H1 (cell line): ENCODE results near the gene TYK2. TPM values are rescaled to one million over a fixed set of nuclear protein-coding genes. Genes with fewer than 3 reads are reported as not detected.
A peak's percentile ranks its signal among the peaks of the same experiment; 100 is the strongest.

Experiments
- CTCF ChIA-PET: fragments of 300-600 bp; sonication (Branson Sonifier 250); formaldehyde crosslinking; loops from one replicate; lab custom pipeline; 2021; ENCODE audit not compliant: partially characterized antibody; lab: Charles Lee
- POLR2A ChIA-PET: fragments of 300-600 bp; sonication (Branson Sonifier 250); formaldehyde crosslinking; loops from one replicate; lab custom pipeline; 2021; ENCODE audit warnings: inconsistent platforms; ENCODE audit not compliant: partially characterized antibody; lab: Charles Lee
- DNase-seq, 2 experiments: peaks; one replicate each; pipeline versions ENCODE4 v3.0.0 to v3.0.0-alpha.2; 2010 to 2022; ENCODE audit warnings: low spot score in 2 of 2, low read depth in 1 of 2, mixed read lengths in 1 of 2
- FAIRE-seq: peaks from 2 replicates; lab custom pipeline; 2011; peaks lifted over from hg19 to GRCh38; lab: Jason Lieb, UNC
- H2AFZ ChIP-seq: 2 replicates; pipeline ENCODE4 v1.8.1; 2012; ENCODE audit warnings: low read length, inconsistent platforms
- H2AK5ac ChIP-seq: 2 replicates; pipeline ENCODE4 v1.6.1; 2013; ENCODE audit warnings: low read depth, low read length
- H2BK120ac ChIP-seq: replicated peaks from 2 replicates; pipeline ENCODE3; 2013; ENCODE audit warnings: low read depth, low read length, inconsistent platforms
- H2BK12ac ChIP-seq: 2 replicates; pipeline ENCODE4 v1.6.1; 2013; ENCODE audit warnings: low read depth, low read length
- H2BK15ac ChIP-seq: 2 replicates; pipeline ENCODE4 v1.6.1; 2013; ENCODE audit warnings: low read length
- H2BK20ac ChIP-seq: 2 replicates; pipeline ENCODE4 v1.6.1; 2013; ENCODE audit warnings: low read length
- H2BK5ac ChIP-seq: 2 replicates; pipeline ENCODE4 v1.6.1; 2013; ENCODE audit warnings: low read depth, low read length
- H3K14ac ChIP-seq: 2 replicates; pipeline ENCODE4 v1.6.1; 2013; ENCODE audit warnings: inconsistent platforms; ENCODE audit not compliant: insufficient read length
- H3K18ac ChIP-seq: 2 replicates; pipeline ENCODE4 v1.6.1; 2013; ENCODE audit warnings: low read length; ENCODE audit errors: extremely low read depth
- H3K23ac ChIP-seq: 2 replicates; pipeline ENCODE4 v1.6.1; 2013; ENCODE audit warnings: inconsistent platforms; ENCODE audit not compliant: insufficient read length
- H3K23me2 ChIP-seq: 2 replicates; pipeline ENCODE4 v1.6.1; 2013; ENCODE audit warnings: low read depth, low read length
- H3K27ac ChIP-seq: 2 replicates; pipeline ENCODE4 v1.6.1; 2011; ENCODE audit warnings: low read depth, low read length, inconsistent platforms
- H3K27me3 ChIP-seq, 4 experiments: replicated peaks in 1 of 4; 1 replicate in 1 of 4; 2 replicates in 3 of 4; pipeline versions ENCODE4 v1.6.1 to v1.8.1; 2011 to 2013; ENCODE audit warnings: low read length in 3 of 4, mild to moderate bottlenecking in 3 of 4, inconsistent platforms in 2 of 4, mixed read lengths in 2 of 4, moderate library complexity in 1 of 4; ENCODE audit not compliant: control insufficient read depth in 3 of 4, insufficient read depth in 3 of 4; ENCODE audit errors: extremely low read depth in 1 of 4
- H3K36me3 ChIP-seq, 4 experiments: 2 replicates each; pipeline versions ENCODE4 v1.6.1 to v1.8.1; 2011 to 2013; ENCODE audit warnings: mild to moderate bottlenecking in 4 of 4, low read length in 3 of 4, moderate library complexity in 2 of 4, control low read depth in 1 of 4, inconsistent platforms in 1 of 4; ENCODE audit not compliant: insufficient read depth in 4 of 4, control insufficient read depth in 2 of 4
- H3K4ac ChIP-seq: replicated peaks from 2 replicates; pipeline ENCODE3; 2013; ENCODE audit warnings: low read length, low read depth, mixed read lengths, inconsistent platforms; ENCODE audit not compliant: insufficient read length
- H3K4me1 ChIP-seq, 4 experiments: replicated peaks in 1 of 4; 1 replicate in 1 of 4; 2 replicates in 3 of 4; pipeline versions ENCODE4 v1.6.1 to v1.8.1; 2011 to 2013; ENCODE audit warnings: low read length in 3 of 4, inconsistent platforms in 2 of 4, mixed read lengths in 1 of 4; ENCODE audit not compliant: insufficient read depth in 4 of 4, control insufficient read depth in 3 of 4
- H3K4me2 ChIP-seq, 2 experiments: 2 replicates each; pipeline versions ENCODE4 v1.6.1 to v1.8.1; 2011 to 2013; ENCODE audit warnings: low read depth in 2 of 2, low read length in 2 of 2, control low read depth in 1 of 2, inconsistent platforms in 1 of 2, mild to moderate bottlenecking in 1 of 2; ENCODE audit not compliant: insufficient read depth in 1 of 2
- H3K4me3 ChIP-seq, 4 experiments: fragments of 200-600, 300-600 bp in 1 of 4; sonication (generic), shearing (Covaris generic), sonication (Bioruptor Twin) in 1 of 4; 2 replicates each; pipeline versions ENCODE4 v1.5.1 to v1.8.1; 2011 to 2016; ENCODE audit warnings: low read length in 4 of 4, low read depth in 3 of 4, control low read depth in 2 of 4, inconsistent platforms in 2 of 4, mild to moderate bottlenecking in 2 of 4, mixed read lengths in 1 of 4, moderate library complexity in 1 of 4; ENCODE audit not compliant: insufficient read depth in 2 of 4; ENCODE audit errors: extremely low read depth in 1 of 4
- H3K56ac ChIP-seq: replicated peaks from 2 replicates; pipeline ENCODE3; 2013; ENCODE audit warnings: low read depth, mild to moderate bottlenecking, mixed read lengths, low read length, inconsistent platforms; ENCODE audit not compliant: insufficient read length
- H3K79me1 ChIP-seq: 2 replicates; pipeline ENCODE4 v1.6.1; 2013; ENCODE audit warnings: low read depth, low read length, control low read depth
- H3K79me2 ChIP-seq, 2 experiments: 2 replicates each; pipeline versions ENCODE4 v1.6.1 to v1.8.1; 2012 to 2013; ENCODE audit warnings: low read length in 2 of 2, mild to moderate bottlenecking in 2 of 2, inconsistent platforms in 1 of 2; ENCODE audit not compliant: insufficient read depth in 2 of 2, control insufficient read depth in 1 of 2
- H3K9ac ChIP-seq, 4 experiments: replicated peaks in 1 of 4; 1 replicate in 1 of 4; 2 replicates in 3 of 4; pipeline versions ENCODE4 v1.6.1 to v1.8.1; 2011 to 2013; ENCODE audit warnings: low read depth in 3 of 4, low read length in 3 of 4, control low read depth in 2 of 4, mild to moderate bottlenecking in 2 of 4, moderate library complexity in 2 of 4, inconsistent platforms in 1 of 4; ENCODE audit errors: extremely low read depth in 1 of 4
- H3K9me3 ChIP-seq, 2 experiments: 2 replicates each; pipeline versions ENCODE4 v1.6.1 to v1.8.1; 2012 to 2013; ENCODE audit warnings: mild to moderate bottlenecking in 2 of 2, moderate library complexity in 2 of 2, control low read depth in 1 of 2, inconsistent platforms in 1 of 2, low read depth in 1 of 2, low read length in 1 of 2, mixed read lengths in 1 of 2; ENCODE audit not compliant: insufficient read depth in 2 of 2
- H4K20me1 ChIP-seq, 2 experiments: replicated peaks in 1 of 2; 2 replicates each; pipeline versions ENCODE3 to v1.8.1; 2011 to 2013; ENCODE audit warnings: inconsistent platforms in 2 of 2, low read length in 2 of 2, mild to moderate bottlenecking in 1 of 2; ENCODE audit not compliant: insufficient read depth in 2 of 2, control insufficient read depth in 1 of 2
- H4K5ac ChIP-seq: 2 replicates; pipeline ENCODE4 v1.6.1; 2013; ENCODE audit warnings: low read length, low read depth, mixed read lengths, inconsistent platforms; ENCODE audit not compliant: insufficient read length
- H4K8ac ChIP-seq: 2 replicates; pipeline ENCODE4 v1.8.0; 2013; ENCODE audit warnings: mild to moderate bottlenecking, moderate library complexity, low read length, inconsistent platforms; ENCODE audit not compliant: insufficient read depth; ENCODE audit errors: extremely low read depth
- H4K91ac ChIP-seq: replicated peaks from 2 replicates; pipeline ENCODE3; 2013; ENCODE audit warnings: low read length, mixed read lengths, inconsistent platforms; ENCODE audit not compliant: insufficient read length
- KDM4A ChIP-seq: IDR thresholded peaks from one replicate; pipeline ENCODE4 v1.7.1; 2012; ENCODE audit warnings: low read depth, mild to moderate bottlenecking, moderate library complexity, low read length, inconsistent platforms; ENCODE audit not compliant: severe bottlenecking
- WGBS, 2 experiments: shearing (Covaris generic) in 1 of 2; methylation state at CpG; one replicate each; pipeline versions ENCODE4 v1.1.6 to v1.1.7; 2013 to 2015; ENCODE audit warnings: low lambda C conversion rate in 2 of 2, mixed read lengths in 2 of 2, inconsistent platforms in 1 of 2, low coverage in 1 of 2, missing lambda C conversion rate in 1 of 2; ENCODE audit not compliant: insufficient replicate concordance in 2 of 2, insufficient coverage in 1 of 2, insufficient read length in 1 of 2; ENCODE audit errors: extremely low coverage in 1 of 2, missing lambda C conversion rate in 1 of 2; 5-methylcytosine and 5-hydroxymethylcytosine counted together
- polyA plus RNA-seq, 7 experiments: library from polyadenylated mRNA; depleted of rRNA in 3 of 7; stranded (reverse) in 5 of 7; unstranded in 2 of 7; fragments of >200 nt in 5 of 7; fragments of 200-250 nt in 2 of 7; gene quantifications; 1 replicate in 5 of 7; 2 replicates in 1 of 7; 4 replicates in 1 of 7; pipeline versions ENCODE4 v1.2.1 to v1.2.3, GENCODE V29; 2011 to 2013; ENCODE audit warnings: missing spikeins in 2 of 7, mixed read lengths in 2 of 7
- total RNA-seq: library from RNA; stranded (reverse); fragmentation: NEBNext Ultra II Directional; extraction: Animal tissue kit (Norgen Biotek cat#: 25700); gene quantifications from 2 replicates; pipeline ENCODE4 v1.2.1, GENCODE V29; 2021

The TYK2 gene
- total and polyA plus RNA-seq, 2 of the 8 experiments (the other 6 are each of a cell fraction or from before 2014, with no cell fraction given) = 32.1 to 40.8 TPM

GRCh38 chr19:10424011-10424637 is 43.8 kb upstream of the TYK2 start:
- Histone ChIP-seq H4K5ac (no peak overlapping the region), H2BK12ac (peak overlapping the region; percentile 17; the same call in 1 of the 2 replicates), H2BK20ac (no peak overlapping the region), H3K23me2 (peaks cover 14% of the 10 kb centered on the region; the same call in 1 of the 2 replicates), H3K4me3 (peak overlapping the region; percentile 2 to 52 (median 32); a peak in 5 of 8 replicates), H3K4me2 (peak overlapping the region; percentile 5 to 78), H3K9me3 (no peaks in the 10 kb centered on the region), H3K23ac (no peak overlapping the region), H2AK5ac (no peak overlapping the region), H3K56ac (no peak overlapping the region), H3K27ac (no peak overlapping the region), H4K91ac (no peak overlapping the region), H3K4ac (no peak overlapping the region), H3K14ac (no peak overlapping the region), H3K27me3 (peaks cover 46 to 93% (median 78%) of the 10 kb centered on the region in 4 experiments), H2BK5ac (no peak overlapping the region), H2BK120ac (no peak overlapping the region), H4K8ac (peak overlapping the region; percentile 63; the same call in 1 of the 2 replicates), H2BK15ac (no peak overlapping the region), H3K79me1 (no peaks in the 10 kb centered on the region), H4K20me1 (peaks cover 0 to 15% of the 10 kb centered on the region in 2 experiments), H3K18ac (no peak overlapping the region; the same call in 1 of the 2 replicates), H3K79me2 (no peaks in the 10 kb centered on the region), H3K4me1 (peaks cover 0 to 18% (median 6%) of the 10 kb centered on the region in 4 experiments; a peak in 4 of 7 replicates), H3K9ac (no peak overlapping the region), H2AFZ (no peak overlapping the region), H3K36me3 (no peaks in the 10 kb centered on the region)
- FAIRE-seq (no peak), DNase-seq (peak in 1 of 2 experiments; percentile 97)
- 10% methylated on average over 31 of the region's 38 CpGs; no CpG with 5 or more reads in 1 of the 2 experiments for WGBS, 2 experiments
- ChIA-PET POLR2A (interaction anchor here (1.1 kb wide), 1 partner anchor 21 kb away, joined by 3 read pairs; the partner anchor contains the start of gene CDC37), CTCF (interaction anchor here (0.8 to 4.8 kb wide), 18 partner anchors 10 to 220 kb away, joined by 3 to 38 read pairs (median 4); partner anchors contain the start of gene CDC37)
- peak; percentile 45 for TF ChIP-seq KDM4A
